B cell (primary cell): ENCODE data around the gene CEP350.

Experiments used
- EZH2 ChIP-seq: IDR thresholded peaks from 2 replicates; pipeline ENCODE4 v1.6.1; 2012; ENCODE audit warnings: borderline replicate concordance, low read depth, mild to moderate bottlenecking, moderate library complexity, low read length; ENCODE audit not compliant: insufficient read depth, poor library complexity, severe bottlenecking
- TF ChIP-seq, protein P1 (sequence below): fragments of 200-600 bp; IDR thresholded peaks from one replicate; pipeline ENCODE4 v1.8.0; 2022; ENCODE audit warnings: antibody characterized with exemption, mild to moderate bottlenecking

DNA sequence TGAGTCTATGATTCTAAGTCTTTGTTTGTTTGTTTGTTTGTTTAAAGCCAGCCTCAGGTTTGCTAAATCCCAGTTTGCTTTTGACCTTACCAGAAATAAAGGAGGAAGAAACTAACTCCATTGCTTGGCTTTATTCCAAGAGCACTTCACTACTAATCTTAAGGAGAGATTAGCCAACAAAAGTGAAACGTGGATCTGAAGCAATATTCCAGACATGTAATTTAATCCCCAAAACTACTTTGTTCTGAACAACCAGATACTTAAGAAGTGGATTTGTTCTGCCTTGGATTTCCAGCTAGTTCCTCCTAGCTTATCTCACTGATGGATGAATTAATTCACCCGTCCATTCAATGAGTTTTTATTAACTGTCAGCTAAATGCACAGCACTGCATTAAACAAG, 15.9 kb upstream of the CEP350 start:
- TF ChIP-seq, protein P1, sequence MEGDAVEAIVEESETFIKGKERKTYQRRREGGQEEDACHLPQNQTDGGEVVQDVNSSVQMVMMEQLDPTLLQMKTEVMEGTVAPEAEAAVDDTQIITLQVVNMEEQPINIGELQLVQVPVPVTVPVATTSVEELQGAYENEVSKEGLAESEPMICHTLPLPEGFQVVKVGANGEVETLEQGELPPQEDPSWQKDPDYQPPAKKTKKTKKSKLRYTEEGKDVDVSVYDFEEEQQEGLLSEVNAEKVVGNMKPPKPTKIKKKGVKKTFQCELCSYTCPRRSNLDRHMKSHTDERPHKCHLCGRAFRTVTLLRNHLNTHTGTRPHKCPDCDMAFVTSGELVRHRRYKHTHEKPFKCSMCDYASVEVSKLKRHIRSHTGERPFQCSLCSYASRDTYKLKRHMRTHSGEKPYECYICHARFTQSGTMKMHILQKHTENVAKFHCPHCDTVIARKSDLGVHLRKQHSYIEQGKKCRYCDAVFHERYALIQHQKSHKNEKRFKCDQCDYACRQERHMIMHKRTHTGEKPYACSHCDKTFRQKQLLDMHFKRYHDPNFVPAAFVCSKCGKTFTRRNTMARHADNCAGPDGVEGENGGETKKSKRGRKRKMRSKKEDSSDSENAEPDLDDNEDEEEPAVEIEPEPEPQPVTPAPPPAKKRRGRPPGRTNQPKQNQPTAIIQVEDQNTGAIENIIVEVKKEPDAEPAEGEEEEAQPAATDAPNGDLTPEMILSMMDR: no peak
- TF ChIP-seq EZH2: no peak
